Endothelial cell of umbilical vein (primary cell): ENCODE measurements around the gene MIPEP.

Source experiments
- CTCF ChIP-seq, 2 donors: IDR thresholded peaks; 1 replicate in 1 of 2; 2 replicates in 1 of 2; pipeline ENCODE4 v1.5.1; 2011; ENCODE audit warnings: low read length in 2 of 2, mild to moderate bottlenecking in 2 of 2, moderate library complexity in 2 of 2, control low read depth in 1 of 2, inconsistent platforms in 1 of 2, low read depth in 1 of 2; ENCODE audit not compliant: insufficient read depth in 1 of 2; ENCODE audit errors: extremely low read depth in 1 of 2
- EZH2 ChIP-seq: IDR thresholded peaks from 2 replicates; pipeline ENCODE4 v1.6.1; 2012; ENCODE audit warnings: borderline replicate concordance, low read depth, mild to moderate bottlenecking, moderate library complexity, low read length, inconsistent platforms; ENCODE audit not compliant: severe bottlenecking
- JUN ChIP-seq: IDR thresholded peaks from 2 replicates; pipeline ENCODE4 v1.6.1; 2011; ENCODE audit warnings: borderline replicate concordance, low read depth; ENCODE audit not compliant: insufficient read length, insufficient read depth
- MAX ChIP-seq: IDR thresholded peaks from 2 replicates; pipeline ENCODE4 v1.6.1; 2011; ENCODE audit not compliant: insufficient read depth, insufficient read length
- POLR2A ChIP-seq: IDR thresholded peaks from 2 replicates; pipeline ENCODE4 v1.6.1; 2012; ENCODE audit warnings: low read depth, mild to moderate bottlenecking, control low read depth, low read length
- POLR2AphosphoS5 ChIP-seq: IDR thresholded peaks from 2 replicates; pipeline ENCODE4 v1.6.1; 2012; ENCODE audit warnings: low read depth, mild to moderate bottlenecking, control low read depth, low read length, moderate library complexity; ENCODE audit not compliant: insufficient read depth

- TF ChIP-seq POLR2A (no peak), CTCF (IDR thresholded peaks at IDR 0.05; ENCODE audit: extremely low read depth in 1 of 2, insufficient read depth in 1 of 2, low read depth in 1 of 2, low read length in 2 of 2) (no peak), JUN (no peak), MAX (no peak), POLR2AphosphoS5 (no peak), EZH2 (no peak)
Measured at GRCh38 chr13:23684647-23685046, 204.6 kb downstream of the MIPEP start.
